DMS114 treated with DMSO at 0.1 percent for 48 hours (cell line): ENCODE results near the gene PFKL.
"Not testable (repeated sequence)": the region's sequence is repeated elsewhere in the genome, so short reads cannot be mapped to it uniquely, and the experiment has no call there.

Source experiments
- DNase-seq: peaks from one replicate; lab custom pipeline; 2025; ENCODE audit not compliant: unreplicated experiment; lab: John Stamatoyannopoulos, UW

PFKL gene

GRCh38 chr21:44359396-44359795 is 59.5 kb downstream of the PFKL start:
- DNase-seq, result no peak

GRCh38 chr21:44360159-44360558 is 60.3 kb downstream of the PFKL start:
- no peak for DNase-seq

- not testable (repeated sequence) for DNase-seq
Observed at GRCh38 chr21:44361903-44362302, 62.0 kb downstream of the PFKL start.

GRCh38 chr21:44363278-44363677 is 63.4 kb downstream of the PFKL start:
- no peak for DNase-seq

- no peak for DNase-seq
Observed at GRCh38 chr21:44364151-44365053, 64.5 kb downstream of the PFKL start.

- no peak for DNase-seq
Observed at GRCh38 chr21:44365251-44365966, 65.6 kb downstream of the PFKL start.

- DNase-seq, result no peak
Observed at GRCh38 chr21:44365967-44366585, 66.2 kb downstream of the PFKL start.

GRCh38 chr21:44366586-44367211 is 66.8 kb downstream of the PFKL start:
- DNase-seq, result no peak

GRCh38 chr21:44368711-44369446 is 69.0 kb downstream of the PFKL start:
- no peak for DNase-seq

- no peak for DNase-seq
Observed at GRCh38 chr21:44370027-44370735, 70.3 kb downstream of the PFKL start.

- no peak for DNase-seq
Observed at GRCh38 chr21:44370786-44371410, 71.0 kb downstream of the PFKL start.

GRCh38 chr21:44371596-44371995 is 71.7 kb downstream of the PFKL start:
- no peak for DNase-seq

GRCh38 chr21:44372616-44373015 is 72.8 kb downstream of the PFKL start:
- no peak for DNase-seq

- no peak for DNase-seq
Observed at GRCh38 chr21:44374601-44375280, 74.9 kb downstream of the PFKL start.

- no peak for DNase-seq
Observed at GRCh38 chr21:44375281-44375651, 75.4 kb downstream of the PFKL start.

- DNase-seq, result no peak
Observed at GRCh38 chr21:44375761-44376241, 75.9 kb downstream of the PFKL start.

- no peak for DNase-seq
Observed at GRCh38 chr21:44376606-44377005, 76.8 kb downstream of the PFKL start.
